Astrocyte of the cerebellum (primary cell): ENCODE measurements around the gene USP48.

Experiments
- DNase-seq: peaks from one replicate; pipeline ENCODE4 v3.0.0-alpha.2; 2011; ENCODE audit warnings: low read depth
- H3K4me3 ChIP-seq: 2 replicates; pipeline ENCODE4 v1.5.1; 2011; ENCODE audit warnings: mild to moderate bottlenecking, low read depth, low read length, moderate library complexity
- in situ Hi-C: cut with HindIII; loops from 2 replicates; pipeline ENCODE4 v1.10.0; 2017; ENCODE audit warnings: low sequenced_read_pairs
- TF ChIP-seq, protein P1 (sequence below): IDR thresholded peaks from 2 replicates; pipeline ENCODE4 v1.5.1; 2012; ENCODE audit warnings: low read length, low read depth, moderate library complexity, mild to moderate bottlenecking; ENCODE audit errors: missing control alignments

The USP48 gene

DNA sequence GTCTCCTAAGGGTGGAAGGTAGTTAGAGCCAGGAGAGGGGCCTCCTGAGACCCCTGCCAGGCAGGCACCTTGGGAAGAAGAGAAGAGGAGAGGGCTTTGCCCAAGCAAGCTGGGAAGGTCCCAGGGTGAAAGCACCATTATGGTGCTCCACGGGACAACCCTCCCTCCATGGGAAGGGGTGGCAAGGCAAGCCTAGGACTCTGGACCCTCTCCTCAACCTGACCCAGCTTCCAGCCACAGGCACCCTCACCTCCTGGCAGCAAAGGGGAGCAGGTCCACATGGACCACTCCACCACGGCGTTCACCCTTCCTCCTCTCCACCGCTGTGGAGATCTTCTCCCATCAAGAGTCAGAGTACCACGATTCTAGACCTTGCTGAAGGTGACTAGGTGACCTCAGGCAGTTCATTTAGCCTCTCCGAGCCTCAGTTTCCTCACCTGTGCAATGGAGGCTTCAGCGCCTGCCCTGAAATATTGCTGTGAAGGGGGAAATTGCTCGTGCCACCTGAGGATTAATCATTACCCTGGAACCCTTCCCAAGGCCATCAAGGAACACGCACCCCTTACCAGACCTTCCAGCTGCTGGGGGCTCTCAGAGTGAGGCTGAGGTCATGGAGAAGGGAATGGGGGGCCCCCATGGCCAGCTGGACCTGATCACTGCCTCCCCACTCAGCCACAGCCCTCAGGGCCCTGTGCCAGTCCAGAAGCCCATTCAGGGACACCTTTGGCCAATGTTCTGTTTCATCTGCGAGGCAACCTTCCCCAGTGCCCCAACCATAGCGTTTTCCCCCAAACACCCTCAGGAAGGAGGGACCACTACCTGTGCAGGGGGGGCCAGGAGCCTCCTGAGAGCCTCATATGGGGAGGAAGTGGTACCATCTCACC, 115.4 kb downstream of the USP48 start:
- no peak for DNase-seq
- TF ChIP-seq, protein P1, sequence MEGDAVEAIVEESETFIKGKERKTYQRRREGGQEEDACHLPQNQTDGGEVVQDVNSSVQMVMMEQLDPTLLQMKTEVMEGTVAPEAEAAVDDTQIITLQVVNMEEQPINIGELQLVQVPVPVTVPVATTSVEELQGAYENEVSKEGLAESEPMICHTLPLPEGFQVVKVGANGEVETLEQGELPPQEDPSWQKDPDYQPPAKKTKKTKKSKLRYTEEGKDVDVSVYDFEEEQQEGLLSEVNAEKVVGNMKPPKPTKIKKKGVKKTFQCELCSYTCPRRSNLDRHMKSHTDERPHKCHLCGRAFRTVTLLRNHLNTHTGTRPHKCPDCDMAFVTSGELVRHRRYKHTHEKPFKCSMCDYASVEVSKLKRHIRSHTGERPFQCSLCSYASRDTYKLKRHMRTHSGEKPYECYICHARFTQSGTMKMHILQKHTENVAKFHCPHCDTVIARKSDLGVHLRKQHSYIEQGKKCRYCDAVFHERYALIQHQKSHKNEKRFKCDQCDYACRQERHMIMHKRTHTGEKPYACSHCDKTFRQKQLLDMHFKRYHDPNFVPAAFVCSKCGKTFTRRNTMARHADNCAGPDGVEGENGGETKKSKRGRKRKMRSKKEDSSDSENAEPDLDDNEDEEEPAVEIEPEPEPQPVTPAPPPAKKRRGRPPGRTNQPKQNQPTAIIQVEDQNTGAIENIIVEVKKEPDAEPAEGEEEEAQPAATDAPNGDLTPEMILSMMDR: no peak
- H3K4me3 ChIP-seq: no peak overlapping the region
- in situ Hi-C loops: no loop called here

DNA sequence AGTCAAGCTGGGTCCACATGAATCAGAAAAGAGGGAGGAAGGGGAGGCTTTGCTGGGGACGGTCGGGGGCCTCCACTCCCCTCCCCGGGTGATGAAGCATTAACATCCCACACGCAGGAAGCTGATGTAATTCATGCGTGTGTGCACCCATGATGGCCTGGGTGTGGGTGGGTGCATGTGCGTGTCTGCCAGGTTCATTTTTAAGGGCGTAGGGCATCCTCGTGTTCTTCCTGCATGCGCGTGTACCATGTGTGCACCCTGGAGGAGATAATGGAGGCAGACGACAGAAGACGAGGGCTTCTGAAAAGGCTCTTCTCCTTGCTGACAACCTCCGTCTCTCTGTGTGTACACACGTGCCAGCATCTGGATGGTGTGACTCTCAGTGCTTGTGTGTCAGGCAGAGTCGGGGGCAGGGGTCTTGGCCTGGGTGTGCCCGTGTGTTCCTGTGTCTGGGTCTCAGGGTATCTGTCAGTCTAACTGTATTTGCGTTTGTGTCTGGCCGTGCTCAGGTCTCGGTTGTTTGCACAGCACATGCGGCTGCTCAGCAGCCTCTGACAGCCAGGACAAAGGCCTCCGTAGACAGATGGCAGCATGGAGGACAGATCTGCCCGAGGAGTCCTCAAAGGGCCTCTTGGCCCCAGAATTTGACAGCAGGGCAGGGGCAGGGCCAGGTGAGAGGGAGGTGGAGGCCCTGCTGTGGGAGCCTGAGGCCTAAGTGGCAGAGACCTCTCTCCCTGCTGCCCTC, 116.2 kb downstream of the USP48 start:
- no peak for DNase-seq
- H3K4me3 ChIP-seq: no peak overlapping the region
- in situ Hi-C loops: no loop called here
- TF ChIP-seq, protein P1: no peak

DNA sequence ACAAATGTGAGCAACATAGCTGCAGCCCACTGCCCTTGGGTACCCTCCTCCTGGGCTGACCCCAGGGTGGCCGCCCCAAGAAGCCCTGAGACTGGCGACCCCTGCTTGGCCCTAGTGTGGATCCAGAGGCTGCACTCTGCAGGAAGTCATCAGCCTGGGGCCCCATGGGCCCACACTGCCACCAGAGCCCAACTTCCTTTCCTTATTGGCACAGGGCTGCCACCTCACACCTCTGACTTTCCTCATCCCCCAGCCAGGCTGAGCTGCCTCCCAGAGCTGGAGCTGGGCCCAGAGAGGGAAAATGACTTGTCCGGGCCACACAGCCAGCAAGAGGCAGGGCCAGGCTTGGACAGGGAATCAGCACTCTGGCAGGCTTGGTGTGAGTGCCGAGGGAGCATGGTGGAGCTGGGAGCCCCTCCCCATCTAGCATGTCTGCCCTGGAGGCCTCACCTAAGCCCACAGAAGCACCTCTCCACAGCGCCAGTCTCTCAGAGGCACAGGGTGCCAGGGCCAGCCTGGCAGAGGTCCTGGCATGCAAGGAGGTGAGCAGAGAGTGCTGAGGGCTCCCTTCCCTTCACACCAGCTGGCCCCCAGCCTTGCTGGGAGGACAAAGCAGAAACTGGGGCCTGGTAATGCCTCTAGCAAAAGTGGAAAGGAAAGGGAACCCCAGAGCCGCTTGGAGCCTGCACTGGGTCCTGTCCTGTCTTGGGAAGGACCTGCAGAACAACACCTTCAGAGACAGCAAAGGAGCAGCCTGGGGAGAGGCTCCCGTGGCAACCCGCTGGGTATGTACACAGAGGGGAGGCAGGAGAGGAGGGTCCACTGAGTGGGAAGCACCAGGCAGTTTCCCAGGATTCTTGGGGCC, 117.0 kb downstream of the USP48 start:
- H3K4me3 ChIP-seq: no peak overlapping the region
- TF ChIP-seq, protein P1: no peak
- in situ Hi-C loops: no loop called here
- DNase-seq: no peak

DNA sequence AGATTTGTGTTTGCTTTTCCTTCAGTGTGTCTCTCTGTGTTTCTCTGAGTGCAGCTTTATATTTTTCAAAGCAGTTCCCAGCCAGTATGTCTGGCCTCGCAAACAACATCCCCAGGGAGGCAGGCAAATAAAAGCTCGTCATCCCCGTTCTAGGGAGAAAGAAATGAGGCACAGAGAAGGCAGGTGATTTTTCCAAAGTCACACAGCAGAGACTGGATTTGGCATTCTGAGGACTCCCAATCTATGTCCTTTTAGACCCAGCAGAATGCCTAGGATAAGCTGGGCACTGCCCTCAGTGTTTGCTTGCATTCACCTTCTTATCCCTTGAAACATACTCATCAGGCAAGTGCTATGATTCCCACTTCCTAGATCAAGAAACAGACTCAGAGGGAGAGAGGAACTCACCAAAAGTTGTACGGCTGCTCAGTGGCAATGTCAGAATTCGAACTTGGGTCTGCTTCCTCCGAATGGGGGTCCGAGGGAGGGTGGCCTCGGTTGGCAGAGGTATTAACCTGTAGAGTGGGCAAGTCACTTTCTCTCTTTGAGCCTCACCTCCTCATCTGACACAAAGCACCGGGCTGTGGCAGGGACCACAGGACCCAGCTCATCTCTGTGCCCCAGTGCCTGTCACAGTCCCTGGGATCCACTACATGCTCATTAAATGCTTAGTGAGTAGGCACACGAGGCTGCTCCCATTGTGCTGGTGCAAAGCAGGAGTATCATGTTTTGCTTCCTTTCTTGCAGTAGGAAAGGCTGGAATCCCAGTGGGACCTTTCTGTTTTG, 118.0 kb downstream of the USP48 start:
- in situ Hi-C loops: loop anchor here (5.0 kb wide), 1 partner anchor 293 kb away; no protein-coding TSS in a partner anchor
- TF ChIP-seq, protein P1: no peak
- no peak overlapping the region for H3K4me3 ChIP-seq
- no peak for DNase-seq

DNA sequence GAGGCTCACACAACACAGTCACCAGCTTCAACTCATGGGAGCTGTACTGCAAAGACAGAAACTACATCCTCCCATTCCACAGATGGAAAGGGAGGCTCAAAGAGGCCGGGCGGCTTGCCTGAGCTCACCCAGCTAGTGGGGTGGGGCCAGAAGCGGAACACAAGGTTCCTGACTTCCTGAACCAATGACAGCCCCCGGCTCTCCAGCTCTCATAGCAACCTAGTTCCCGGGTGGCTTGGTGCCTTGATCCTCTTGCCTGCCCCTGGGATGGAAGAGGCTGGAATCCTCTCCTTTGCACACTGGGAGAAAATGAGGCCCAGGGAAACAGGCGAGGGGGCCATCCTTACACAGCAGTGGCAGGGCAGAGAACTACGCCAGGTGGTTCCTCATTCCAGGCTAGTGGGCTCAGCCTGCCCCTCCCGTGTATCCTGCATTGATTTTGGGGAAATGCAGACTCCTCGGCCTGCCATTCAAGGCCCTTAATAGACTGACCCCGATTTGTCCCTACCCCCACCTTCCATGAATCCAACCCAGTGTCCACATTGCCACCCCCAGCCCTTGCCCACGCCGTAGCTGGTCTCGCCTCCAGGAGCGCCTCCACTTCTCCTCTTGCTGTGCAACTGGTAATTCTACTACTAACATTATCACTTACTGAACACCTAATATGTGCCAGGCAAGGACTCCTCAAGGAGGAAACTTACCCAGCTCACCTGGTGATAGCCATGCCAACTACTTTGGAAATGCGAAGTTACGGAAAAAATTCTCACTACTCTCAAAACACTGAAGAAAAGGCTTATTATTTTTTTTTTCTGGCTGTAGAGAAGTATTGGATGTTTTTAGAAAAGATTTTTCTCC, 118.8 kb downstream of the USP48 start:
- no peak overlapping the region for H3K4me3 ChIP-seq
- TF ChIP-seq, protein P1: no peak
- DNase-seq: no peak
- in situ Hi-C loops: loop anchor here (5.0 kb wide), 1 partner anchor 292 kb away; no protein-coding TSS in a partner anchor
